Left ventricle myocardium inferior (tissue), 1 donor: ENCODE results near the gene INSC. TPM values are rescaled to one million over a fixed set of nuclear protein-coding genes. Genes with fewer than 3 reads are reported as not detected.

Experiments used
- DNase-seq: peaks from one replicate; pipeline ENCODE4 v3.0.0-alpha.2; 2020
- H3K27ac ChIP-seq: fragments of 200-600 bp; replicated peaks from 2 replicates; pipeline ENCODE4 v1.8.0; 2021
- H3K27me3 ChIP-seq: fragments of 200-600 bp; 2 replicates; pipeline ENCODE4 v1.8.0; 2021; ENCODE audit warnings: low read depth
- H3K36me3 ChIP-seq: fragments of 200-600 bp; 2 replicates; pipeline ENCODE4 v1.8.0; 2021
- H3K4me1 ChIP-seq: fragments of 200-600 bp; 2 replicates; pipeline ENCODE4 v1.8.0; 2021
- H3K4me3 ChIP-seq: fragments of 200-600 bp; 2 replicates; pipeline ENCODE4 v1.8.0; 2021; ENCODE audit warnings: mild to moderate bottlenecking, moderate library complexity
- H3K9me3 ChIP-seq: fragments of 200-600 bp; replicated peaks from 2 replicates; pipeline ENCODE4 v1.8.0; 2021
- intact Hi-C: fragments of 100-400 bp; cut with micrococcal nuclease; formaldehyde crosslinking; loops from one replicate; pipeline ENCODE4 v1.11.0; 2022
- total RNA-seq: library from RNA; stranded (reverse); fragmentation: NEBNext Ultra II Directional; extraction: Animal tissue kit (Norgen Biotek cat#: 25700); gene quantifications from one replicate; pipeline ENCODE4 v1.2.1, GENCODE V29; 2021
- TF ChIP-seq, protein P1 (sequence below): fragments of 200-600 bp; IDR thresholded peaks from 2 replicates; pipeline ENCODE4 v1.8.0; 2021; ENCODE audit warnings: antibody characterized with exemption, mild to moderate bottlenecking, borderline replicate concordance
- donor health status: DM: no; HTN: yes; CAD: no; lungs with severe emphysema.

INSC gene
- total RNA-seq, 1 donor from 2014 or later, result 0.25 TPM

DNA sequence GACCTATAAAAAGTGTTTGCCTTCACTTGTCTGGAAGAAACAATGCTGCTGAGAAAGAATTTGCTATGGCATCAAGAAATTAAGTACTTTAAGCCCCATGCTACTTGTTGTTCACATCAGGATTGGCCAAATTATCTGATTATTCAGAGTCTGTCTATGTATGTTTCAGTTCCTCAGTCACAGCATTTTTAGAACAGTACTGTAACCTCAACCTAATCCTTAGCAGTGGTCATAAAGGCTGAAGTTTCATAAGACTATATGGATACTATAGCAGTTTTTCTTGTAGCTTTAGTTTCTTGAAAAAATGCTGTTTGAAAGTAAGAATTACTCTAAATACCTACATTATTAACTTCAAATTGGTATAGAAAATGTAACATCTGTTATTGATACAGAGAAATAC is 153.9 kb downstream of the INSC start:
- H3K9me3 ChIP-seq, result peaks cover 31% of the 10 kb centered on the region
- intact Hi-C loops, result no loop called here
- no peak overlapping the region for H3K27ac ChIP-seq
- H3K4me1 ChIP-seq, result no peaks in the 10 kb centered on the region
- TF ChIP-seq, protein P1, sequence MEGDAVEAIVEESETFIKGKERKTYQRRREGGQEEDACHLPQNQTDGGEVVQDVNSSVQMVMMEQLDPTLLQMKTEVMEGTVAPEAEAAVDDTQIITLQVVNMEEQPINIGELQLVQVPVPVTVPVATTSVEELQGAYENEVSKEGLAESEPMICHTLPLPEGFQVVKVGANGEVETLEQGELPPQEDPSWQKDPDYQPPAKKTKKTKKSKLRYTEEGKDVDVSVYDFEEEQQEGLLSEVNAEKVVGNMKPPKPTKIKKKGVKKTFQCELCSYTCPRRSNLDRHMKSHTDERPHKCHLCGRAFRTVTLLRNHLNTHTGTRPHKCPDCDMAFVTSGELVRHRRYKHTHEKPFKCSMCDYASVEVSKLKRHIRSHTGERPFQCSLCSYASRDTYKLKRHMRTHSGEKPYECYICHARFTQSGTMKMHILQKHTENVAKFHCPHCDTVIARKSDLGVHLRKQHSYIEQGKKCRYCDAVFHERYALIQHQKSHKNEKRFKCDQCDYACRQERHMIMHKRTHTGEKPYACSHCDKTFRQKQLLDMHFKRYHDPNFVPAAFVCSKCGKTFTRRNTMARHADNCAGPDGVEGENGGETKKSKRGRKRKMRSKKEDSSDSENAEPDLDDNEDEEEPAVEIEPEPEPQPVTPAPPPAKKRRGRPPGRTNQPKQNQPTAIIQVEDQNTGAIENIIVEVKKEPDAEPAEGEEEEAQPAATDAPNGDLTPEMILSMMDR, result no peak
- no peaks in the 10 kb centered on the region for H3K36me3 ChIP-seq
- DNase-seq, result no peak
- H3K27me3 ChIP-seq, result no peaks in the 10 kb centered on the region
- H3K4me3 ChIP-seq, result no peak overlapping the region

DNA sequence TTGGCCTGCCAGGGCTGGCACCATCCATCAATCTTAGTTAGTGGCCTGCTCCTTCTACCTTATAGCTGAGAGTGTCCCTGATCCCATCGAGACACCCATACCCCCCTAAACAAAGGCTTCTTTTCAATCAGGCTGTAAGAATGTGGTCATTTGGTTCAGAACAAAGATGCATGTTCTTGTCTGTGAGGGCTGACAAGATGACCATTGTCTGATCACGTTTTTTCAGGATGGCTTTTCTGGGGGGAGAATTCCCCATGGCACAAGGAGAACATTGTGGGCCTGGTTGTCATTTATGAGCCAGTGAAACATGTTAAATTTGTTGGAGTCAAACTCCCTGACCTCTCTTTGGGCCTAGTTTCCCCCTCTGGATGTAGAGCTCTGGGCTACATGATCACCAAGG is 160.4 kb downstream of the INSC start:
- no peak for DNase-seq
- H3K27ac ChIP-seq, result no peak overlapping the region
- no peak overlapping the region for H3K4me3 ChIP-seq
- intact Hi-C loops, result no loop called here
- H3K9me3 ChIP-seq, result no peaks in the 10 kb centered on the region
- H3K4me1 ChIP-seq, result no peaks in the 10 kb centered on the region
- H3K36me3 ChIP-seq, result no peaks in the 10 kb centered on the region
- H3K27me3 ChIP-seq, result peaks cover 16% of the 10 kb centered on the region
- TF ChIP-seq, protein P1, result no peak

DNA sequence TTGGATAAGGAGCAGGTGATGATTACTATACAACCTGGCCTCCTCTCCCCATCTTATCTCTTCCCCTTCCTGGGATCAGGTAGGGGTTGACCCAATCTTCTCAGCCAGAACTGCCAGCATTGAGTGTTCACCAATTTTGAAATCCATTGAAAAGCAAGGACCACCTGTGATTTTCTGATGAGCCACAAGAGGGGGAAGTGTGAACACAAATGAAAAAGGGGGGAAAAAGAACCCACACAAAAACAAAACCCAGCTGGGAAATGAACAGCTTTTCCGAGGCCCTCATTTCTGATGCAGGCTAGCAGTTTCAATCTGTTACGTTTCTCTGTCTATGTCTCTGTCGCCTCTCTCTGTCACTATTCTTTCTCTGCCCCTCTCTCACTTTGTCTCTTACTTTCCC is 161.9 kb downstream of the INSC start:
- no peak for DNase-seq
- H3K4me3 ChIP-seq, result no peak overlapping the region
- no peaks in the 10 kb centered on the region for H3K4me1 ChIP-seq
- no peaks in the 10 kb centered on the region for H3K9me3 ChIP-seq
- H3K36me3 ChIP-seq, result no peaks in the 10 kb centered on the region
- intact Hi-C loops, result no loop called here
- H3K27ac ChIP-seq, result no peak overlapping the region
- TF ChIP-seq, protein P1, result peak; percentile 43
- peaks cover 18% of the 10 kb centered on the region for H3K27me3 ChIP-seq

DNA sequence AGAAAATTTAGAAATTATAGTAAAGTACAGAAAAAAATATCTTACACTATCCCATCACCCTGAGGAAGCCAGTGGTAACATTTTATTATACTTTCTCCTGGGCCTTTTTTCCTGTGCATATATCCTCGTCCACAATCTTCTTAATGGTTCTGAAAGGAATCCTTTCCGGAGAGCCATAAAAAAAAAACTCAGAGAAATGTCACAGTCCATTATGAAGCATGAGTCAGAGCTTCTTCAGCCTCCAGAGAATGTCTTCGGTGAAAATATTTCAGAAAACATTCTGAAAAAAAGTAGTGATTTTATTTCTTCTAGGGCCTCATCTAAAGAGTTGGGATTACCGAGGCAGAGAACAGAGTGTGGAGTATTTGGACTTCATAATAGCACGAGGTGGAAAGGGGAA is 163.4 kb downstream of the INSC start:
- DNase-seq, result no peak
- H3K27ac ChIP-seq, result no peak overlapping the region
- peaks cover 27% of the 10 kb centered on the region for H3K27me3 ChIP-seq
- H3K9me3 ChIP-seq, result no peaks in the 10 kb centered on the region
- intact Hi-C loops, result no loop called here
- H3K4me1 ChIP-seq, result no peaks in the 10 kb centered on the region
- TF ChIP-seq, protein P1, result no peak
- no peaks in the 10 kb centered on the region for H3K36me3 ChIP-seq
- no peak overlapping the region for H3K4me3 ChIP-seq

DNA sequence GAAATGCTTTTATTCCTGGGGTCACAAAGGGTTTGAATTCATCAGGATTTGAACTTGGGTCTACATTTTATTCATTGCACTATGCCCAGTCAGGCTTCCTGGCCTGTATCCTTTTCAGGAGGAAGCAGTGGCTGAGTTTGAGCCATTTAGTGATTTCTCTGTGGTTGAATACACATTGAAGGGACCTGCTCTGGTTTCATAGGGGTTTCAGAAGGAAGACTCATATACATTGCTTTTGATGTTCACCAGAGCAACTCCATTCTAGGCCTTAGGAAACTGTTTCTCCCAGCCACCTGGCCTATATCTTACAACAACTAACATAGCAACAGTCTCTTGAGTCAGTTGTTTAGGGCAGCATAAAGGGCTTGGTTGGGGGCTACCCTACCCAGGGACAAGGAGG is 165.7 kb downstream of the INSC start:
- DNase-seq, result no peak
- Histone ChIP-seq H3K9me3 (no peaks in the 10 kb centered on the region), H3K4me1 (no peaks in the 10 kb centered on the region), H3K4me3 (no peak overlapping the region), H3K27me3 (peaks cover 18% of the 10 kb centered on the region), H3K36me3 (no peaks in the 10 kb centered on the region), H3K27ac (no peak overlapping the region)
- intact Hi-C loops, result no loop called here
- TF ChIP-seq, protein P1, result no peak

DNA sequence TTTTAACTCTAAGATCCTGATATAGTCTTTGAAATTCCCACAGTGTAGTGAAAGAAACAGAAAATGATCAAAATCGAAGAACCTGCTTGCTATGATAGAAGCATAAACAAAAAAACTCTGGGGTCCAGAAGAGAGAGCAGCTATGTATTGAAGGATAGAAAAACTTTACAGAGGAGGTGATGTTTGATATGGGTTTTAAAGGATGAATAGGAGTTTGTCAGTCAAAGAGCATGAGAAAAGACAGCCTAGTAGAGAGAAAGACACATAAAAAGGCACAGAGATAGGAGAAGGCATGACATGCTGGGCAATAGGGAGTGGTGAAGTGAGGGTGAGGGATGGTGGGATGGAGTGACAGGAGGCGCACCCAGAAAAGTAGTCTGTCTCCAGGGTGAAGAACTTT is 168.0 kb downstream of the INSC start:
- Histone ChIP-seq H3K4me1 (no peaks in the 10 kb centered on the region), H3K36me3 (no peaks in the 10 kb centered on the region), H3K4me3 (no peak overlapping the region), H3K27ac (no peak overlapping the region), H3K9me3 (no peaks in the 10 kb centered on the region), H3K27me3 (peaks cover 18% of the 10 kb centered on the region)
- TF ChIP-seq, protein P1, result no peak
- no peak for DNase-seq
- intact Hi-C loops, result no loop called here
